Sciatic nerve (tissue), 2 donors: Measurements from ENCODE around the gene EGFR. TPM values are rescaled to one million over a fixed set of nuclear protein-coding genes. Genes with fewer than 3 reads are reported as not detected.
A peak's percentile ranks its signal among the peaks of the same experiment; 100 is the strongest.

ENCODE experiments used
- ATAC-seq: fragments of 200-7000 bp; cut with Tn5 transposase; one replicate; pipeline ENCODE4 v1.9.1; 2020; ENCODE audit warnings: mild to moderate bottlenecking, moderate library complexity
- DNase-seq: peaks from one replicate; pipeline ENCODE4 v3.0.0-alpha.2; 2020; ENCODE audit warnings: low spot score
- intact Hi-C: fragments of 100-400 bp; cut with DNase I; formaldehyde crosslinking; loops from one replicate; pipeline ENCODE4 v1.14.2; 2022
- total RNA-seq: library from RNA; stranded (reverse); fragmentation: NEBNext Ultra II Directional; extraction: Animal tissue kit (Norgen Biotek cat#: 25700); gene quantifications from one replicate; pipeline ENCODE4 v1.2.1, GENCODE V29; 2021
- donor health status: DM: no; HTN: no; CAD: no.
- donor health status: DM: no; HTN: no; CAD: no.

EGFR gene
- total RNA-seq, 1 donor from 2014 or later, result 125 TPM

- intact Hi-C loops, result no loop called here
- ATAC-seq (no peak), DNase-seq (no peak)
Observed at GRCh38 chr7:55239406-55239805, 220.6 kb downstream of the EGFR start.

DNA sequence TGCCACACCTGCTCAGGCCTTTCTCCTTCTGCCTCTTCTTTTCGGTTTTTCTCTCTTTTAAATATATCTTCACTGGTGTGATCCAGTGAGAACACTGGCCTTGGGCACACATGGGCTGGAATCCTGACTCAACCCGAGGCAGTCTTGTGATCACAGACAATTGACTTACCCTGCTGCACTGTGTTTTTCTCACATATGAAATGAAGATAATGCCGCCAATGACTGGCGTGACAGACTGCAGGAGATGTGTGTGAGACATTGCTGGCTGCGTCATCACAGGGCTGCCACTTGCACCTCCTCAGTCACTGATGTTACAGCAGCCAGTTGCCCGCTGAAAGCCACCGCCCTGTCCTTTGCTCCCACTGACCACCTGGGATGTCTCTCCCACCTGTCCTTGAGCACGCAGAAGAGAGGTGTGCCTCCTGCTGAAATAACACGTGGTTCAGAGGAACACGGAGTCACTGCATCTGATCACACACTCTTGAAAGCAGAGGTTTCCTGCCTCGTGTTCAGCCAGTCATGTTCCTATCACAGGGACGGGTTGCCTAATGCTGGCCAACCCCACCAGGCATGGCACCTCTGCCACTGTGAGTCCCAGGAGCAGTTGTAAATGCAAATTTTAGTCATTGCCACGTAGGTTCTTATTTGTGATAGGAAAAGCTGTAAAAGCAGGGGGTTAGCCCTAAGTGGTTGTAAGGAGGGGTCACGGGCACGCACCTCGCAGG is 221.8 kb downstream of the EGFR start:
- intact Hi-C loops, result no loop called here
- ATAC-seq, result no peak
- DNase-seq, result no peak

GRCh38 chr7:55241958-55242357 is 223.1 kb downstream of the EGFR start:
- DNase-seq (no peak), ATAC-seq (no peak)
- intact Hi-C loops, result no loop called here

DNA sequence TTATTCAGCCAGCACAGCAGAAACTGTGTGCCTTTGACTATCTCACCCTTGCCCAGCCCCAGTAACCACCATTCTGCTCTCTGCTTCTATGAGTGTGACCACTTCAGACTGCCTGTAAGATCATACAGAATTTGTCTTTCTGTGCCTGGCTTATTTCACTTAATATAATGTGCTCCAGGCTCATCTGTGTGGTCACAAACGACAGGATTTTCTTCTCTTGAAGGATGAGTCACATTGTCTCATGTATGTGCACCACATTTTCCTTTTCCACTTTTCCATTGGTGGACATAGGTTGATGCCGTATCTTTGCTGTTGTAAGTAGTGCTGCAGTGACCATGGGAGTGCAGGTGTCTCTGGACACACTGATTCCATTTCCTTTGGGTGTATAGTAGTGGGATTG is 223.8 kb downstream of the EGFR start:
- intact Hi-C loops, result no loop called here
- no peak for ATAC-seq

DNA sequence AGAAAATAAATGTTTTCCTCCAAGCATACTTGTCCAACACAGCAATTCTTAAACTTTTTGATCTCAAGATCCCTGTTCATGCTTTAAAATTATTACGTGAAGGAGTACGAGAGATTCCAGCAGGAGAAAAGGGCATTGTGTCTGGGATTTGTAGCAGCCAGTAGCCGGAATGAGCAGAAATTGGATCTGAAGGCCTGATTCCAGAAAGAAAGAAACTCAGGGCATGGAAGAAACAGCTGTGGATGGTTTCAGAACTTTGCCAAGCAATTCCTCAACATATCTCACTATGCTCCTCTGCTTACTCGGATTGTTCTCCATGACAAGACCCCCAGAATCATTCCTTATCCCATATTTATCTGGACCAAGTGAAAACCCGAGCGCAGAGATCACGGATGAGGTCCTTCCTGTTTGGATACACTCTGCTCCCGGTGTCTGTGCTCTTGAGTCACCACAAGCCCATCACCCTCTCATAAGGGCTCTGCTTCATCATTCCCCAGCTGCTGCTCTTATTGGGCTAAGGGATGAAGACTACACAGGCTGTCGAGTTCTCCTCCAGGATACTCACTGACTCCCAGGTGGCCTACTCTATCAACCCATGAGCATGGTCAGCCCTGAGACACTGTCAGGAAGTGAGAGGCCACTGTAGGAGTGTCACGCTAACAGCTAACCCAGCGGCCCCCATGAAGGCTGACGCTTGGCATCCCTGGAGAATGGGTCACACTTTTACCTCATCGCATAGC is 225.4 kb downstream of the EGFR start:
- ATAC-seq (no peak), DNase-seq (no peak)
- intact Hi-C loops, result no loop called here

More for the DNA sequence above, 223.8 kb downstream of the EGFR start:
- DNase-seq, result no peak

DNA sequence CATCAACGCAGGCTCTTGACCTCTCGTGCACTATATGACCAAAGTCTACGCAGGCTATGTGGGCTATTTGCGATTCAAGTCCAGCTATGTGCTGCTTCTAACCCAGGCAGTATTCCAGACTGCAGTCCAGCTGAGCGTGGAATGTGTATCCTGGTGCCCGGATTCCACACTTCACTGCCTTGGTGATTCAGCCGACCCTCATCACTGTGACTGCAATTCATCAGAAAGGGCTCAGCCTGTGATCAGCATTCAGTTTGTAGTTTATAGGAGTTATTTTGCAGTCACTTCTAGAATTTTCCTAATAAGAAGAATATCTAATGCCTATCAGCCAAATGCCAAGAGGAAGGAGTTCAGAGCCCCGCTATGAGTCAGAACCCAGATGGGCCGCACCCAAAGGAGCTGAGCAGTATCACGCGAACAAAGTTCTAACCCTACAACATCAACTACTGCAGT is 226.5 kb downstream of the EGFR start:
- DNase-seq (no peak), ATAC-seq (no peak)
- intact Hi-C loops, result no loop called here

DNA sequence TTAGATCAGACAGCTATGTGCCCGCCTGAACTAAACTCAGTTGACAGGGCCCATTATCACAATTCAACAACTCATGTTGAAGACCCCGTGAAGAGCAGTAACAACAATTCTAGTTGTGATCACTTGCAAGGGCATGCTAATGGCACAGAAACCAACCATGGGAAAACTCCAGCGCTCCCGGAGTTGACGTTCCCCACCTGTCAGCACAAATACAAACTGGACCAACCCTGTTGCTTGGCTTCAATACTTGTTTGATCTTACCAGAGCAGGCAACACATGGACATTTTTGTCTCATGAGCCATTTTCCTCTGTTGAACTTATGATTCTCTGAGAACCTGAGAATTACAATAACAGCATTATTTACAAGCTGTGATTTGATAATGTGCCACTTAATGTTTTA is 227.4 kb downstream of the EGFR start:
- DNase-seq (no peak), ATAC-seq (no peak)
- intact Hi-C loops, result no loop called here

- intact Hi-C loops, result no loop called here
- DNase-seq (no peak), ATAC-seq (no peak)
Observed at GRCh38 chr7:55247428-55247827, 228.6 kb downstream of the EGFR start.

- no peak for DNase-seq
- intact Hi-C loops, result no loop called here
- no peak for ATAC-seq
Observed at GRCh38 chr7:55248526-55248925, 229.7 kb downstream of the EGFR start.

GRCh38 chr7:55249332-55249731 is 230.5 kb downstream of the EGFR start:
- ATAC-seq, result peak; percentile 25
- intact Hi-C loops, result no loop called here
- no peak for DNase-seq

- DNase-seq, result no peak
- intact Hi-C loops, result no loop called here
- no peak for ATAC-seq
Observed at GRCh38 chr7:55250313-55250712, 231.5 kb downstream of the EGFR start.

GRCh38 chr7:55251313-55251712 is 232.5 kb downstream of the EGFR start:
- ATAC-seq, result no peak
- no peak for DNase-seq
- intact Hi-C loops, result no loop called here

DNA sequence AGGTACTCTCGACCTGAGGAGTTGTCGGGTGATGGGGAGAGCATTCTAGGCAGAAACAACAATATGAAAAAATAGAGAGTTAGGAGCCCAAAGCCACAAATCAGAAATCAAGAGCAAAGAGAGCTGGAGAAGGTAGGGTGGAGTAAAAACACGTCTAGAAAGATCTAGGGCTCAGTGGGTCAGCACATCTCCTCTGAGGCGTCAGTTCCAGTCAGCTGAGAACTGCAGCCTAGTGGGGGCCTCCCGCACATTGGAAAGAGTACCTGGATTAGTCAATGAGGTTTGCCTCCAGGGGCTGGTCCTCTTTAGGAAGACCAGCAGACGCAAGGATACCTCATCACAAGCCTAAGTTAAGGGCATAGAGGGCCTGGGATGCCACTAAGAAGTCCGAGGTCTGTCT is 233.1 kb downstream of the EGFR start:
- DNase-seq (no peak), ATAC-seq (no peak)
- intact Hi-C loops, result no loop called here

GRCh38 chr7:55252386-55252785 is 233.6 kb downstream of the EGFR start:
- DNase-seq (no peak), ATAC-seq (no peak)
- intact Hi-C loops, result no loop called here

DNA sequence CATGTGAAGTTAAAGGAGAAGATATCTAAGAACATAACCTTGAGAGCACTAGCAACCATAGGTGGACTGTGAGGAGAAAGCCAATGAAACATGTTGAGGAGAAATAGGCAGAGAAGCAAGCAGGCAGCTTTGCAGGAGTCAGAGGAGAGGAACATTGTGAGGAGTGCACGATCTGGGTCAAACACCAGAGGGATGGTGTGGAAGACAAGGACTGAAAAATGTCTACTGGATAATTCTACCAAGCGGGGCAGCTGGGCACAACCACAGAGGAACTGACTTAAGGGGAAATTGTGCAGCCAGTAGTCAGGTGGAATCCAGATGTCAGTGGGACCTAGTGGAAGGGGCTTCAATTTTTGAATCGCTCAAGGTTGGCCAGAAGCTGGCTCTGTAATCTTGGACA is 234.4 kb downstream of the EGFR start:
- DNase-seq (no peak), ATAC-seq (no peak)
- intact Hi-C loops, result no loop called here

GRCh38 chr7:55254242-55254595 is 235.4 kb downstream of the EGFR start:
- DNase-seq (no peak), ATAC-seq (peak; percentile 34)
- intact Hi-C loops, result no loop called here

DNA sequence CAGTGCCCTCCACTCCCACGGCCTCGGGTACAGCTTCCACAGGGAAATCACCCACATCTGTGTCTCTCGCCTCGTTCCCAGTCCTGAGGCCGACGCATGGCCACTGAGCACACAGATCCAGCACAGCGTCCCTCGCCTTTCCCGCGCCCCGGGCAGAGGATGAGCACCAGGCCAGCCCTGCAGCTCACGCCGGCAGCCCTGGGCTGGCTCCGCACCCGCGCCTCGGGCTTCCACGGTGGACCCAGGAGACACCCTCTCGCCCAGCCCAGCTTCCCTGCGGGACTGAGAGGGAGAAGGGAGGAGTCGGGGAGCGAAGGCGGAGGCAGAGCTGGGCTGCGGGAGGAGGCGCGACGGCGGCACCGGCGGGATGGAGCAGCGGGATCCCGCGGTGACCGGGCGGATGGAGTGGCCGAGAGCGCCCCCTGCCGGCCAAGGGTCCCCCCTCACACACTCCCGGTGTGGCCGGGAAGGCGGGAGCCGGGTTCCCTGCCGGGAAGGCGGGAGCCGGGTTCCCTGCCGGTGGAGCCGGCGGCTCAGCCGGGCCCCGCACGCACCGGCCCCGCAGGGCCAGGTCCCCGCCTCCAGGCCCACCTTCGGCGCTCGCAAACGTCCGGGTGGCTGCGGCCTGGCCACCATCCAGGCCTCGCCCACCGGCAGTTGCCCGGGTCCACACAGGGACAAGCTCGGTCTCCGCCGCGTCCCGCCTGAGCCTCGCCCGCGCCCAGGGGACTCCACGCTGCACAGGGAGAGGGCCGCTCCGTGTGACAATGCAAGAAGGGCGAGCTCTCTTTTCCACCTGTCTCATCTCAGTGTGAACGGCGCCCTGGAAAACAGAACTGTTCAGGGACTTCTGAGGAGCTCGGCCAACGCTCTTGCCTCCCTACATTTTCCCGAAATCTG is 236.0 kb downstream of the EGFR start:
- intact Hi-C loops, result loop anchor here (5.0 kb wide), 1 partner anchor 478 kb away; no protein-coding TSS in a partner anchor
- peak; percentile 94 for ATAC-seq
- DNase-seq, result peak; percentile 94

GRCh38 chr7:55255496-55256445 is 237.0 kb downstream of the EGFR start:
- intact Hi-C loops, result loop anchor here (5.0 kb wide), 1 partner anchor 478 kb away; no protein-coding TSS in a partner anchor
- ATAC-seq (peak; percentile 89), DNase-seq (peak; percentile 89)
